HL-60/S4 (cell line): Measurements from ENCODE around the gene PCBP2.
"Not testable (repeated sequence)": the region's sequence is repeated elsewhere in the genome, so short reads cannot be mapped to it uniquely, and the experiment has no call there.

ENCODE experiments used
- in situ Hi-C: fragments of 300-500 bp; cut with MboI; formaldehyde crosslinking; loops from 2 replicates; pipeline ENCODE4 v1.14.3; 2022; ENCODE audit warnings: low sequenced_read_pairs

PCBP2 gene

DNA sequence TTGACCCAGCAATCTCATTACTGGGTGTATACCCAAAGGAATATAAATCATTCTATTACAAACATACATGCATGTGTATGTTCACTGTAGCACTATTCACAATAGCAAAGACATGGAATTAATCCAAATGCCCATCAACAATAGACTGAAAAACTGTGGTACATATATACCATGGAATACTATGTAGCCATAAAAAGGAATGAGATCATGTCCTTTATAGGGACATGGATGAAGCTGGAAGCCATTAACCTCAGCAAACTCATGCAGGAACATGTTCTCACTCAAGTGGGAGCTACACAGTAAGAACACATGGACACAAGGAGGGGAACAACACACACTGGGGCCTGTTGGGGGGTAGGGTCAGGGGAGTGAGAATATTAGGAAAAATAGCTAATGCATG is 12.3 kb upstream of the PCBP2 start:
- in situ Hi-C loops, result not testable (repeated sequence)

DNA sequence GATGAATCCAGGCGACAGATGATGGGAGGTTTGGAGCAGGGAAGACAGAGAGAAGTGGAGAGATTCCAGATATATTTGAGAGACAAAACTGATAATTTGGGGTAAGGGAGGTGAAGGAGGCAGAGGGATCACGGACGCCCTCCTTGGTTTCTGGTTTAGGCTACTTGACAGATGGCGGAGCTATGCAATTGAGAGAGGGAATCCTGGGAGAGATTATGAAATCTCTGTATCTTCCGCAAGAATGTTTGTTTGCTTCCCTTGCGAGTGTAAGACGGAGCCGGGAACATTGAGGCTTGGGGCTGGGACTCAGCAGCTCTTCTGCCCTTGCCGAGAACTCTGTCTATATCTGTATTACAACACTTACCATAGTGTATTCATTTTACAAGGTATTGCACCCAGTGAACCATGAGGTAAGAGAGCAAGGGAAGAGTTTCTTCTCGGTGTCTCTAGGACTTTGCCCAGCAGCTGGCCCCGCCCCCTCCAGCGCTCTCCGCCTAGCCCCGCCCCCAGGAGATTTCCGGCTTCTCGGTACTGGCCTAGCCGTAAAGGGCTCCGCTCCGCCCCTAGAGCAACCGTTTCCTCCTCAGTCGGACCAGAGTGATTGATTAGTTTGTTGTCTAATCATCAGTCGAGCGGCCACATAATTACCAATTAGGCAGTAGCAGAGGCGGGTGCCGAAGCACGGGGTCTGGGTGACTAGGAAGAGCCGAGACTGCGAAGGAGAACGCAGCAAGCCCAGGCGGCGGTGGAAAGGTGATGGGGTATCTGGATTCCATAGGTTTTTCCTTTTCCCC is 10.7 kb upstream of the PCBP2 start, which contains the start of gene PRR13:
PRR13 (plus strand) TSS at position 695 of the 794 bp plus-strand sequence. CDS start 981 bp downstream, outside the sequence.
- in situ Hi-C loops, result no loop called here

DNA sequence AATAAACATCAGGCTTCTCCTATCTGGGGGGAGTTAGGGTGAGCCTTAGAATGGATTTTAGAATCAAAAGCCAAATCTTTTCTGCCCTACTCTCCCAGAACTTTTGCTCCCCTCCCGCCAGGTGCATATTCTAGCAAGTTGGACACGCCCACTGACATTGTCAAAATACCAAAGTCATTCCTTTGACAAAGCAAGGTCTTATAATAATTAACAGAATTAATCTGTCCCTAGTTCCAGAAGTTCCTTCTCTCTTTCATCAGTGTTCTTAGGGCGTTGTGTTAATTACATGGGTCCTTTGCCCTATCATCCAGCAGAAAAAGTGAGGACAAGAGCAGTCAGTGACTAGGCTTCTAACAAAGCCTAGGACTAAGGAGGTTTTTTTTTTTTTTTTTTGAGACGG is 7.9 kb upstream of the PCBP2 start:
- in situ Hi-C loops, result no loop called here

DNA sequence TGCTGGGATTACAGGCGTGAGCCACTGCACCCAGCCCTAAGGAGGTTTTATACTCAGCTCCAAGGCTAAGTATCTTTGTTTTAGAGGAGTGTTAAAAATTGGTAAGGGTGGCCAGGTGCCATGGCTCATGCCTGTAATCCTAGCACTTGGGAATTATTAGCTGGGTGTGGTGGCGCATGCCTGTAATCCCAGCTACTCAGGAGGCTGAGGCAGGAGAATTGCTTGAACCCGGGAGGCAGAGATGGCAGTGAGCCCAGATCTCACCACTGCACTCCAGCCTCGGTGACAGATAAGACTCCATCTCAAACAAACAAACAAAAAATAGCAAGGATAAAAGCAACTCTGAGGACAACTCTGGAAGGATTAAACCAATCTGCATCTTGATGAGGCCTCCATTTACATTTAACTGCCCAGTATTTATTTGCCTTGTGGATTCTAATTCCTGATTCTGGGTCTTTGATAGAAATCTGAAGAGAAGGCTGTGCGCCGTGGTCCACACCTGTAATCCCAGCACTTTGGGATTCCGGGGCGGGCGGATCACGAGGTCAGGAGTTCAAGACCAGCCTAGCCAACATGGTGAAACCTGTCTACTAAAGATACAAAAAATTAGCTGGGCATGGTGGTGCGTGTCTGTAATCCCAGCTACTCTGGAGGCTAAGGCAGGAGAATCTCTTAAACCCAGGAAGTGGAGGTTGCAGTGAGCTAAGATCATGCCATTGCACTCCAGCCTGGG is 7.1 kb upstream of the PCBP2 start:
- in situ Hi-C loops, result not testable (repeated sequence)

DNA sequence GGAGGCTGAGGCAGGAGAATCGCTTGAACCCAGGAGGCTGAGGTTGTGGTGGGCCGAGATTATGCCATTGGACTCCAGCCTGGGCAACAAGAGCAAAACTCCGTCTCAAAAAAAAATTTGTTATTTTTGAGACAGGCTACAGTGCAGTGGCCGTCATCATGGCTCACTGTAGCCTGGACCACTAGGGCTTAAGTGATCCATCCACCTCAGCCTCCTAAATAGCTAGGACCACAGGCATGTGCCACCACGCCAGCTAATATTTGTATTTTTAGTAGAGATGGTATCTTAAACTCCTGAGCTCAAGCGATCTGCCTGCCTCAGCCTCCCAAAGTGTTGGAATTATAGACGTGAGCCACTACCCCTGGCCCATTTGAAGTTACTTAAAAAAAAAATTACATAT is 966 bp upstream of the PCBP2 start:
- in situ Hi-C loops, result no loop called here

DNA sequence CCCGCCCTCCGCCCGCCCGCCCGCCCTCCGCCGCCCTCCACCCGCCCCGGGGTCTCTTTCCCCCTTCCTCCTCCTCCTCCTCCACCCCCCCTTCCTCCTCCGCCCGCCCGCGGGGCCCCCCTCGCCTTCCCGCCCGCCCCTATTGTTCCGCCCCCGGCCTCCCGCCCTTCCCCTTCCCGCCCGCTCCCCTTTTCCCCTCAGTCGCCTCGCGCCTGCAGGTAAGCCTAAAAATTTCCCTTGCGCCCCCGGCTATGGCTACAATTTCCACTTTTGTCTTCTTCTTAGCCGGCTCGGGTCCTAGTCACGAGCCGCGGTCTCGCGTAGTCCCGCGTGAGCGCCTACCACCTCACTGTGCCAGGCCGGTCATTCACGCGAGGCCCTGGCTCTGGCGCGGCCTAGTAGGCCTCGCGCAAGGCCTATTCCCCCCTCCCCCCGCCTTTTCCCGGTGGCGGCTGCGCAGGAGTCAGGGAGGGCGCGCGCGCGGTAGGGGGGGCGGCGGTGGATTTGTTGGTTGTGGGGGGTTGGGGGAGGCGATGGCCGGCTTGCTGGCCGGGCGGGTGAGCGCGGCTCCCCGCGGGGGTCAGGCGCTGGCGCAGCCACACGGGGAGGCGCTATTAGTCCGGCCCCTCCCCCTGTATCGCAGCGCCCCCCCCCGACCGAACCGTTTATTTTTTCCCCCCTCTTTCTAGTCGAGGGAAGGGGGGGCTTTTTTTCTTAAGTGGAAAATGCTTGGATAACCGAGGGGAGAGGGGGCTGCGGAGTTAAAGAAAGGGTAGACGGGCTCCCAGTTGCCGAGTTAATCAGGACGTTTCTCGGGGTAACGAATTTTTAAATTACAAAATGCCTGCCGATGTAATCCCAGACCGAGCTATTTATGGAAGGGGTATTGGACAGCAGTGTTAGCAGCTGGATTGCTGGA is 516 bp downstream of the PCBP2 start:
- in situ Hi-C loops, result no loop called here

DNA sequence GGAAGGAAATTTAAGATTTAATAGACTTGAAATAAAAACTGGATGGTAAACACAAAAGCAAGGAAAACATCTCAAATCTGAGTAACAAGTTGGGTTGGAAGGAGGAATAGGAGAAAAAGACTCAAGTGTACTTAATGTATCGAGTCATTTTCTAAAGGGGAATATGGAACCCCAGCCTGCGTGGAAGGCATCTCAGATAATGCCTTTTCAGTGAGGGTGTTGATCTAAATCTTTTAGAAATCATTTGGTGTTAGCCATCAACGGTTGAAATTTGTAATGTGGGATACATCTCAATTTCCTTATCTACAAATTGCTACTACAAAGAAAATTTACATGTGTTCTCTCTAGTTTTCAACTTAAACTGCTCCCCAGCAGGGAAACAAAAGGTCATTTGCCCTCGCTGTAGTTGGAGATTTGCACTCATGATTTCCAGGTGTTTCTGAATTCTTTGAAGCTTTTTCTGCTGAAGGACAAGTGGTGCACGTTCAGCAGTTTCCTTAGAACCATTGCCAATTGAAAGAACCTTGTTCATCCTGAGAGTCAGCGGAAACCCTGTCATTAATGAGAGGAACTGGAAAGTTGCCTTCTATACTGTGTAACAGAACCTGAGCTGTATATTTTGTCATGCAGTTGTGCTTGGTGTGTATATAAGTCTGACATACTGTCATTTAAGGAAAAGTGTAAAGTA is 2.2 kb downstream of the PCBP2 start:
- in situ Hi-C loops, result no loop called here

DNA sequence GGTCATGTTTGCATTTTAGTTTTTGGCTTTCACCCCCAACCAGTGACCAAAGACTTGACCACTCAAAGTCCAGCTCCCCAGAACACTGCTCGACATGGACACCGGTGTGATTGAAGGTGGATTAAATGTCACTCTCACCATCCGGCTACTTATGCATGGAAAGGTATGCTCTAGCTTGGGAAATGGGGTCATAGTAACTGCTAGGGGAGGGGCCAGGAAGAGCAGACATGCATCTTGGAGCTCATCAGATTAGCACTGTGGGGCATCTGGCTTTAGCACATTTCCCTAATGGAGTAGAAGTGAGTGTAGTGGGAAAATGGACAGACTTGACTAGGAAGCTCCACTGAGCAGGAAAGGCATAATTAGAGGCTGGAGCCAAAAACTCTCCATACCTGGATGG is 2.8 kb downstream of the PCBP2 start:
- in situ Hi-C loops, result no loop called here

DNA sequence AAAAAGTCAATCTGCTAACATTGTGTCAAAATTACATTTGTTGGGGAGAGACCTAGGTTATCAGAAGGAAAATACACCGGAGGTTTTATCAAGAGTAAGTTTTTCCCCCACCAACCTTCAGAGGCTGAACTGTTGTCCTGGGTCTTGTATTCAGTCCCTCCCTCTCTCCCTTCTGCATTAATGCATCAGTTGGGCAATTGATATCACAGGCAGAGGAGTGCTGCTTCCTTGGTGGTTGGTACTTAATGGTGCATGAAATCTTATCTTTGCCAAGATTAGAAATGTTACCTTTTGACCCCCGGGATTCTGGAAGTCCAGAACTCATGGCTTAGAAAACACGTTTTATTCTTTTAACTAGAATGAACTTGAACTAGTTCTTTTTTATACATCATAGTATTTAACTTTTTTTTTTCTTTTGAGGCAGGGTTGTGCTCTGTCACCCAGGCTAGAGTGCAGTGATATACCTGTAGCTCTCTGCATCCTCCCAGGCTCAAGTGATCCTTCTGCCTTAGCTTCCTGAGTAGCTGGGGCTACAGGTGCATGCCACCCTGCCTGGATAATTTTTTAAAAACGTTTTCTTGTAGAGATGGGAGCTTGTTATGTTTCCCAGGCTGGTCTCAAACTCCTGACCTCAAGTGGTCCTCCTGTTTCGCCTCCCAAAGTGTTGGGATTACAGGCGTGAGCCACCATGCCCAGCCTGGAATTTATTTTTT is 4.9 kb downstream of the PCBP2 start:
- in situ Hi-C loops, result no loop called here

DNA sequence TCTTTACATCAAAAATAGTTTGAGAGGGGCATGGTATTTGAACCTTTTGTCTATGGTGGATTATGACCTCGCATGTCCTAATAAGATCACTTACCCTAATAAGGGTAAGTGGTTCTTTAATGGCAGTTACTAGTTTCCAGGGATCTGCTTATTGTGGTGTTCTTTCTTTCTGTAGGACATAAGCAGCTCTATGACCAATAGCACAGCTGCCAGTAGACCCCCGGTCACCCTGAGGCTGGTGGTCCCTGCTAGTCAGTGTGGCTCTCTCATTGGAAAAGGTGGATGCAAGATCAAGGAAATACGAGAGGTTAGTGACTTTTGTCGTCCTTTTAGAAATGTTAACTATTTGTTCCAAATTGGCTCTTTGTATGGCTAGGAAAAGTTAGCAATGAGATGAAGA is 7.2 kb downstream of the PCBP2 start:
- in situ Hi-C loops, result no loop called here

DNA sequence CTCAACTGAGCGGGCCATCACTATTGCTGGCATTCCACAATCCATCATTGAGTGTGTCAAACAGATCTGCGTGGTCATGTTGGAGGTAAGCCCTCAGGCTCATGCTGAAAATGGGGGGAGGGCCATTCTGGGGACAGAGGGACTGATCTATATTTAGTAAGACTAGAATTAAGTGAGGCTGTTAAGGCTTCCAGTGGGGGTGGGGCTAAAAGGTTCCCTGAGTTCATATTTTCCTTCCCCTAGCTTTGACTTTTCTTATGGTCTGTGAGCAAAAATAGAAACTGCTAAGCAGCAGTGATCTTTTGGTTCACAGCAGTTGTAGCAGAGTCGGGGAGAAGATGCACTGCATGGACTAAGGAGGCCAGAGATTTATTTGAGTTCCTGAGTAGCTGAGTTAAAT is 9.2 kb downstream of the PCBP2 start:
- in situ Hi-C loops, result loop anchor here (10.0 kb wide), 1 partner anchor 436 kb away; no protein-coding TSS in a partner anchor

DNA sequence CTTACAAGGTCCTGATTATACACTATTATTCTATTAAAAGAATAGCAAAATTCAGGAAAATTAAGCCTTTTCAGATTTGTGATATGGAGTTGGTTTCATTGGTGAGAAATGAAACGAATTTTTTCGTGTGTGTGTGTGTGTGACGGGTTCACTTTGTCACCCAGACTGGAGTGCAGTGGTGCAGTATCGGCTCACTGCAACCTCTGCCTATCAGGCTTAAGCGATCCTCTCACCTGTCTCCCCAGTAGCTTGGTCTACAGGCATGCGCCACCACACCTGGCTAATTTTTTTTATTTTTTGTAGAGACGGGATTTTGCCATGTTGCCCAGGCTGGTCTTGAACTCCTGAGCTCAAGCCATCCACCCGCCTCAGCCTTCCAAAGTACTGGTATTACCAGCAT is 9.7 kb downstream of the PCBP2 start:
- in situ Hi-C loops, result loop anchor here (10.0 kb wide), 1 partner anchor 437 kb away; no protein-coding TSS in a partner anchor

DNA sequence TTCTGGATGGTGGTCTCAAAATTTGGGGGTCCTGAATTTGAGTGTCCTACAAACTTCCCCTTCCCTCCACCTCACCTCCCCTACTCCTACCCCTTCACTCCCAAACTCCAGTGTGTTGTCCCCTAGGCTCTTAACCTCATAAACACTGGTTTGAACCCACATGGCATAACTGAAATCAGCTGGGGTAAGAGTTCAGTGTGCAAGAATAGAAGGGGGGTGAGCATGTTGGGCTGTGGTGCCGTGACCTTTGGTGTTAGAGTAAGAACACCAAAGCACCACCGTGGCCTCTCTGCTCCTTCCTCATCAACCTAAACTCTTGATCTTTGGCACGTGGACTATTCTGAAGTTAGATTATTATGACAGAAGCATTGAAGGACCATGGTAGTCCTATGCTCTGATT is 11.0 kb downstream of the PCBP2 start:
- in situ Hi-C loops, result loop anchor here (10.0 kb wide), 1 partner anchor 438 kb away; no protein-coding TSS in a partner anchor

DNA sequence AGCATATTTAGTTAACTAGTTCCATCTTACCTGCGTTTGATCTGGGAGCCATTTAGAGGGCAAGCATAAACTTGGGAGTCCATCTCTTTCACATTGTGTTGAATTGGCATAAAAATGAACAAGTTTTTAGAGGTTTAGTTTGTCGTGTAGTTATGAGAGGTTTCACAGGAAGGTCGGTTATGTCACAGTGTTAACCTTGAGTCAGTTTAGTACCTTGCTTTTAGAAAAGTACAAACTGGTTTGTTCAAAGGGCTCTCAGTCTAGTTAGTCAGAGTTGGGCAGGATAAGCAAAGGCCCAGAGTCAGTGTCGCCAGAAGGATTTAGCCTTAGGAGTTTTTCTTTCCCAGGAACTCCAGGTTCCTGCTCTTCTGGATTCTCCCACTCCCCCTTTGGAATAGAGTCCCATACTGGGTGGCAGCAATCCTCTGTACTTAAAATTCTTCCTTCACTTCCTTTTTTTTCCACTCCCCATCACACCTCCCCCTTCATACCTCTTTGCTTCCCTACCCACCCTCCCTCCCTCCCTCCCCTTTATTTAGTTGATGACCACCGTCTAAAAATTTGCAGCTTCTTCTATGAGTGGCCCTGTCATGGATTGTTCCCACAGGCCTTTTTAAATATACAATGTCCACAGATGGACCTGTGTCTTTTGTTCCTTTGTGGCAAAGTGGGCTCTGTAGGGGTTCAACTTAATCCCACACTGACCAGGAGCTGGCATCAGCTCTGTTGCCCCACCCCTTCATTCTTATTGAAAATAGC is 12.1 kb downstream of the PCBP2 start:
- in situ Hi-C loops, result loop anchor here (10.0 kb wide), 1 partner anchor 439 kb away; no protein-coding TSS in a partner anchor

DNA sequence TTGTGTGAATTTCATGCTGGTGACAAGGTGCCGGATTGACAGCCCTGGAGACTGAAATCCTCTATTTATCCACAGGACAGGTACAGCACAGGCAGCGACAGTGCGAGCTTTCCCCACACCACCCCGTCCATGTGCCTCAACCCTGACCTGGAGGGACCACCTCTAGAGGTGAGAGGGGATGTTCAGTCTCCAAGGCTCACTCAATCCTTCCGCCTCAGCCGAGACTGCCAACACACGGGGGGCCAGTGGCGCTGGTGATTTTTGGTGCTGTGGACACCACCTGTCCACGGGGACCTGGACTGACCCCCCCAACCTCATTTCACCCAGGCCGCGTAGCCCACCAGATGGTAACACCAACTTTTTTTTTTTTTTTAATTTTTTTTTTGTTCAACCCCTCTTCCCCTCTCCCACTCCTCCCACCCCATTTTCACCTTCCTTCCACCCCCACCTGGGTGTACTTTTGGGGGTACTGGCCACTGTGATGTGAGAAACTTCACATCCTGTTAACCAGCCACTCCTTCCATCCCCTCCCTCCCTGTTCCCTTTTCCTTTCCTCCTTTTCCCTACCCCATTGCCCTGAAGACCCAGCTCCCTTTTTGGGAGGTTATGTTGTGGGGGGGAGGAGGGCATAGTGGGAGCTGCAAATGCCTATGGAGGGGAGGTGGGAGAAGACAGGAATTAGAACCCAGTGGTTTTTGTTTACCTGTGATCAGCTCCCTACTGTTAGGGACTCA is 12.9 kb downstream of the PCBP2 start:
- in situ Hi-C loops, result loop anchor here (10.0 kb wide), 1 partner anchor 440 kb away; no protein-coding TSS in a partner anchor

DNA sequence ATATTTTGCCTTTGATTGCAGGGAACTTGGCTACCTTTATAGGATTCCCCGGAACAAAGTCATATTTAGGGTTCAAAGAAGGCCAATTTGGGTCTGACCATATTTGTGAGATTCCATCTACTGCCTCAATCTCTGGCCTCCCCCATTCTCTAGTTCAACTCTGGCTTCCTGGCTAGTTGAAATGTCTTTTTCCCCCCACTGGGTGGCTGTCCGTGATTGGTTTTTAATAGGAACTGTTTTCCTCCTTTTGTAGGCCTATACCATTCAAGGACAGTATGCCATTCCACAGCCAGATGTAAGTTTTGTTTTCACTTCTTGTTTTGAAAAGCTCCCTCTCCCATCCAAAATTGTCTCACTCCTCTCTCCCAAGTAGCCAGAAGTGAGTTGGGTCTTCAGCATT is 13.8 kb downstream of the PCBP2 start:
- in situ Hi-C loops, result loop anchor here (10.0 kb wide), 1 partner anchor 441 kb away; no protein-coding TSS in a partner anchor

DNA sequence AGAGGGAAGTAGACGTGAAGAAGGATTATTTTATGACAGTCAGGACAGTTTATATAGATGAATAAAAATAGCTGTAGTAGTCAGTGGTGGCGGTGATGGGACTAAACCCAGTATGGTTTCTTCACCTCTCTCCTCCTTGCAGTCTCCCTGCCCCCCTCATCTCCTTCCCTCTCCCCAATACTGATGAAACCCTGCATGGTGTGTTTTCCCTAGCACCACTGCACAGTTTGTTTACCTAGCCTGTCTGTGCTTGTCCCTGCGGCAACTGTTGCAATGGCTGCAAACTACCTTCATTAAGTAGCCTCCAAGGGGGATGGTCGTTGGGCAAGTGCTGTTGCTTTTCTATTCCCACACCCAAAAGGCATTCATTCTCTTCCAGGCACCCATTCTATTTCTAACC is 14.7 kb downstream of the PCBP2 start:
- in situ Hi-C loops, result loop anchor here (10.0 kb wide), 1 partner anchor 442 kb away; no protein-coding TSS in a partner anchor

DNA sequence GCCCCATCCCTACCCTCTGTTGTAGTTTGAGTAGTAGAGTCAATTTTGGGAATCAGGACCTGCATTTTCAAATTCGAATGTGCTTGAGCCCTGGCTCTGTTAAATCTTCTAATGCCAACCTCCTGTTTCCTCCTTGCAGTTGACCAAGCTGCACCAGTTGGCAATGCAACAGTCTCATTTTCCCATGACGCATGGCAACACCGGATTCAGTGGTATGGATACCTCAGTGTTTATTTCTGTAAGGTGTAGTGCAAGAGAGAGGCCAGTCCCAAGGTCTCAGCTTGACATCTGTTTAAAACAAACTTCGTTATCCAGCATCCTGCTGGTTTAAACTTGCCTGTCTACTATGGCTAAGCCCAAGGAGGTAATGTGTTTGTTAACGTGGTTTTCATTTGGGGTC is 15.2 kb downstream of the PCBP2 start:
- in situ Hi-C loops, result loop anchor here (10.0 kb wide), 1 partner anchor 442 kb away; no protein-coding TSS in a partner anchor
